IMR-90 (cell line): ENCODE results near the gene CHMP6. TPM values are rescaled to one million over a fixed set of nuclear protein-coding genes. Genes with fewer than 3 reads are reported as not detected.

Experiments used
- ATAC-seq: fragments of 200-7000 bp; cut with Tn5 transposase; 2 replicates; pipeline ENCODE4 v1.9.1; 2020; ENCODE audit warnings: low read depth, mild to moderate bottlenecking, moderate library complexity
- BruUV-seq: library from RNA; stranded (reverse); fragments of 400-500 nt; replicated peaks from 2 replicates; lab custom pipeline; 2021; lab: Mats Ljungman, UMichigan
- CTCF ChIA-PET: fragments of 300-600 bp; formaldehyde crosslinking; extraction: SDS; loops from one replicate; lab custom pipeline; 2021; ENCODE audit warnings: antibody characterized with exemption; lab: Yijun Ruan, JAX
- POLR2A ChIA-PET: fragments of 300-600 bp; sonication (Branson Sonifier 250); formaldehyde crosslinking; loops from one replicate; lab custom pipeline; 2022; ENCODE audit warnings: antibody characterized with exemption; ENCODE audit not compliant: unreplicated experiment; lab: Charles Lee
- DNase-seq: peaks from one replicate; pipeline ENCODE4 v3.0.0; 2013
- H2AFZ ChIP-seq: replicated peaks from 2 replicates; pipeline ENCODE3; 2013; ENCODE audit warnings: low read length, mild to moderate bottlenecking; ENCODE audit not compliant: poor library complexity
- H2AK5ac ChIP-seq: 2 replicates; pipeline ENCODE4 v1.6.1; 2013; ENCODE audit warnings: low read depth, low read length, inconsistent platforms
- H2AK9ac ChIP-seq: replicated peaks from 2 replicates; pipeline ENCODE3; 2013; ENCODE audit warnings: mild to moderate bottlenecking, low read depth, low read length, moderate library complexity; ENCODE audit not compliant: poor library complexity
- H2BK120ac ChIP-seq: 2 replicates; pipeline ENCODE4 v1.6.1; 2013; ENCODE audit warnings: low read depth, low read length, inconsistent platforms
- H2BK15ac ChIP-seq: 3 replicates; pipeline ENCODE4 v1.6.1; 2013; ENCODE audit warnings: low read depth, low read length, inconsistent platforms
- H2BK20ac ChIP-seq: 2 replicates; pipeline ENCODE4 v1.6.1; 2013; ENCODE audit warnings: low read depth, mild to moderate bottlenecking, inconsistent platforms, low read length, moderate library complexity
- H2BK5ac ChIP-seq: 2 replicates; pipeline ENCODE4 v1.6.1; 2013; ENCODE audit warnings: mild to moderate bottlenecking, low read depth, low read length, inconsistent platforms; ENCODE audit not compliant: poor library complexity, severe bottlenecking
- H3K14ac ChIP-seq: replicated peaks from 2 replicates; pipeline ENCODE4 v1.6.1; 2013; ENCODE audit warnings: low read depth, low read length, inconsistent platforms
- H3K18ac ChIP-seq: 2 replicates; pipeline ENCODE4 v1.6.1; 2013; ENCODE audit warnings: low read depth, low read length, control low read depth
- H3K23ac ChIP-seq: 2 replicates; pipeline ENCODE4 v1.6.1; 2013; ENCODE audit warnings: low read depth, low read length, inconsistent platforms
- H3K27ac ChIP-seq: 2 replicates; pipeline ENCODE4 v1.5.1; 2013; ENCODE audit warnings: mild to moderate bottlenecking, control low read depth, low read length; ENCODE audit not compliant: insufficient read depth
- H3K27me3 ChIP-seq: 2 replicates; pipeline ENCODE4 v1.6.1; 2013; ENCODE audit warnings: low read length; ENCODE audit not compliant: control insufficient read depth, insufficient read depth
- H3K36me3 ChIP-seq: 2 replicates; pipeline ENCODE4 v1.6.1; 2013; ENCODE audit warnings: low read length, mixed read lengths; ENCODE audit not compliant: control insufficient read depth, insufficient read depth
- H3K4ac ChIP-seq: 2 replicates; pipeline ENCODE4 v1.6.1; 2013; ENCODE audit warnings: low read depth, low read length, inconsistent platforms
- H3K4me1 ChIP-seq: 2 replicates; pipeline ENCODE4 v1.6.1; 2013; ENCODE audit warnings: low read length, mixed read lengths; ENCODE audit not compliant: control insufficient read depth, insufficient read depth
- H3K4me2 ChIP-seq: 2 replicates; pipeline ENCODE4 v1.6.1; 2013; ENCODE audit warnings: low read depth, mild to moderate bottlenecking, control low read depth, low read length, moderate library complexity
- H3K4me3 ChIP-seq: 2 replicates; pipeline ENCODE4 v1.5.1; 2013; ENCODE audit warnings: low read depth, mild to moderate bottlenecking, control low read depth, low read length, moderate library complexity; ENCODE audit not compliant: insufficient read depth
- H3K56ac ChIP-seq: 2 replicates; pipeline ENCODE4 v1.6.1; 2013; ENCODE audit warnings: low read length, inconsistent platforms; ENCODE audit not compliant: insufficient read depth; ENCODE audit errors: extremely low read depth
- H3K79me1 ChIP-seq, 2 experiments: 2 replicates each; pipeline ENCODE4 v1.6.1; 2013; ENCODE audit warnings: low read length in 2 of 2, inconsistent platforms in 1 of 2, low read depth in 1 of 2
- H3K9ac ChIP-seq: 2 replicates; pipeline ENCODE4 v1.6.1; 2013; ENCODE audit warnings: low read depth, low read length, control low read depth
- H3K9me1 ChIP-seq: 2 replicates; pipeline ENCODE4 v1.6.1; 2013; ENCODE audit warnings: low read length, inconsistent platforms; ENCODE audit not compliant: insufficient read depth
- H3K9me3 ChIP-seq: 2 replicates; pipeline ENCODE4 v1.6.1; 2013; ENCODE audit warnings: low read length; ENCODE audit not compliant: control insufficient read depth, insufficient read depth
- H4K20me1 ChIP-seq: 2 replicates; pipeline ENCODE4 v1.6.1; 2013; ENCODE audit warnings: low read length, inconsistent platforms; ENCODE audit not compliant: insufficient read depth
- H4K5ac ChIP-seq: 2 replicates; pipeline ENCODE4 v1.6.1; 2013; ENCODE audit warnings: mild to moderate bottlenecking, low read depth, low read length, control low read depth
- H4K8ac ChIP-seq, 2 experiments: 2 replicates each; pipeline ENCODE4 v1.6.1; 2013; ENCODE audit warnings: low read depth in 2 of 2, low read length in 2 of 2, control low read depth in 1 of 2, inconsistent platforms in 1 of 2
- H4K91ac ChIP-seq: 2 replicates; pipeline ENCODE4 v1.6.1; 2013; ENCODE audit warnings: low read depth, low read length, inconsistent platforms; ENCODE audit not compliant: insufficient read depth
- CHD1 ChIP-seq: IDR thresholded peaks from 2 replicates; pipeline ENCODE4 v1.6.1; 2012; ENCODE audit warnings: low read depth, low read length, improper control_type of control experiment
- SMC3 ChIP-seq: fragments of 150-350 bp; IDR thresholded peaks from 2 replicates; pipeline ENCODE4 v1.6.1; 2016; ENCODE audit warnings: low read depth, mild to moderate bottlenecking, antibody characterized with exemption, low read length, moderate library complexity
- WGBS, 2 experiments: methylation state at CpG; one replicate each; pipeline versions ENCODE4 v1.1.5 to v1.1.7; 2013; ENCODE audit warnings: missing lambda C conversion rate in 2 of 2; ENCODE audit not compliant: insufficient read length in 1 of 2; ENCODE audit errors: extremely low coverage in 2 of 2; 5-methylcytosine and 5-hydroxymethylcytosine counted together
- dilution Hi-C: fragments of 300-500 bp; cut with HindIII; formaldehyde crosslinking; loops from one replicate; pipeline ENCODE4 v1.14.3; 2018; ENCODE audit warnings: low sequenced_read_pairs; ENCODE audit not compliant: unreplicated experiment
- in situ Hi-C: fragments of 300-500 bp; cut with MboI; formaldehyde crosslinking; loops from 3 replicates; pipeline ENCODE4 v1.14.3; 2019; ENCODE audit warnings: low sequenced_read_pairs, inconsistent platforms, mixed read lengths
- intact Hi-C: fragments of 100-400 bp; cut with micrococcal nuclease; formaldehyde crosslinking; loops from 2 replicates; pipeline ENCODE4 v1.10.0; 2022
- polyA plus RNA-seq, 3 experiments: library from polyadenylated mRNA; depleted of rRNA; stranded (reverse); fragments of >200 nt; gene quantifications; 2 replicates each; pipeline ENCODE4 v1.2.3, GENCODE V29; 2012; ENCODE audit warnings: low replicate concordance in 1 of 3
- total RNA-seq: library from RNA; depleted of rRNA; stranded (reverse); fragments of >200 nt; gene quantifications from 2 replicates; pipeline ENCODE4 v1.2.3, GENCODE V29; 2012

CHMP6 gene
- total and polyA plus RNA-seq, 2 of the 4 experiments (the other 2 are of a cell fraction), result 5.0 to 40.3 TPM

DNA sequence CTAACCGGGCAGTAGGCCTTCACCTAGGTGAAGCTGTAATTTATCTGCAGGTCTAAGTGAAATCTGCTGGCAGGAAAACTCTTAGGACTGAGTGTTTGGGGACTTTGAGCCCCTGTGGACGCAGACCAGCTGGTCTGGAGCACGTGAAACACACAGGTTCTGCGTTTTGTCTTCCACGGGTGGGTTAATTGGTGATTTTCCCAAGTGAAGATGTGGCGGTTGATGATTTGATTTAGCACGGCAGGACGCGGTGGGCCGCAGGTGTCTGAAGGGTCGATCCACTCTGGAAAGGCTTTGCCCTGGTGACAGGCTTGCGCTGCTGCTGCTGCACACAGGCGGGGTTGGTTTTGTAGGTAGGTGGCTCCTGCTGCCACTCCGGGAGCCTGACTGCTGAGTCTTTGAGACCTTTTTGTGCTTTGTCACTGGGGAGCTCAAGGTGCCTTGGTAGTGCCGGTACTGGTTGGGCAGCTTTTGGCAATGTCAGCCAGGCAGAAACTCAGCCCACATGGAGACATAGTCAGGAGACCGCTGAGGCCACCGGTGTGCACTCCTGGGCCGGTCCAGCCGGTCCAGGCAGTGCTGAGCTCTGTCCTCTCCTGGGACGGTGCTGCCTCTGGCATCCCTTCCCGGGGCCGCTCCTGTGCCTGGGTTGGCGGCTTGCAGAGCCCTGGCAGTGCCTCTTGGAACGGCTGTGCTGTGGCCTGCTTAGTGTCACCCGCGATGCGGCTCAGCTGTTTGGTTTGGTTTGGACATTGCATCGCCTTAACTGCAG is 45.6 kb downstream of the CHMP6 start:
- Histone ChIP-seq H2AFZ (no peak overlapping the region), H4K91ac (no peak overlapping the region), H2AK9ac (no peak overlapping the region), H3K4me2 (no peak overlapping the region), H3K27me3 (no peaks in the 10 kb centered on the region), H3K9me3 (no peaks in the 10 kb centered on the region), H2BK120ac (no peak overlapping the region), H2BK15ac (no peak overlapping the region), H3K14ac (no peak overlapping the region), H4K8ac (no peak overlapping the region), H2BK5ac (no peak overlapping the region), H3K36me3 (peaks cover 8% of the 10 kb centered on the region; the same call in 1 of the 2 replicates), H3K79me1 (peaks cover 7 to 62% of the 10 kb centered on the region in 2 experiments), H3K56ac (no peak overlapping the region), H4K5ac (no peak overlapping the region), H3K27ac (no peak overlapping the region), H3K9me1 (peaks cover 18% of the 10 kb centered on the region), H3K18ac (no peak overlapping the region), H3K4ac (no peak overlapping the region), H2AK5ac (no peak overlapping the region), H3K4me1 (peaks cover 15% of the 10 kb centered on the region), H3K9ac (no peak overlapping the region), H4K20me1 (peaks cover 44% of the 10 kb centered on the region), H3K23ac (no peak overlapping the region), H3K4me3 (no peak overlapping the region), H2BK20ac (no peak overlapping the region)
- no TSS peak for BruUV-seq
- TF ChIP-seq CHD1 (no peak), SMC3 (no peak)
- CTCF ChIA-PET, result interaction anchor here (1.2 kb wide), 1 partner anchor 14 kb away, joined by 4 read pairs; no protein-coding TSS in a partner anchor
- DNase-seq, result no peak
- in situ Hi-C loops (no loop called here), dilution Hi-C loops (no loop called here), intact Hi-C loops (no loop called here)
- 83% methylated on average over 18 of the region's 28 CpGs; no CpG with 5 or more reads in 1 of the 2 experiments for WGBS, 2 experiments
- POLR2A ChIA-PET, result no interaction called here
- ATAC-seq, result no peak
